Activated CD4-positive, alpha-beta T cell treated with anti-CD3 and anti-CD28 coated beads, Interleukin-2, amount 10 ng/mL, durations not matched to agents 24 days and 14 days (primary cell): ENCODE results near the gene C19orf12. TPM values are rescaled to one million over a fixed set of nuclear protein-coding genes. Genes with fewer than 3 reads are reported as not detected.

Source experiments
- DNase-seq: peaks from one replicate; pipeline ENCODE4 v3.0.0; 2022
- H3K27ac Mint-ChIP-seq: one replicate; pipeline ENCODE4 v1.8.0; 2022; ENCODE audit warnings: mild to moderate bottlenecking, mixed read lengths
- H3K27me3 Mint-ChIP-seq: one replicate; pipeline ENCODE4 v1.8.0; 2022; ENCODE audit warnings: mixed read lengths
- H3K36me3 Mint-ChIP-seq: one replicate; pipeline ENCODE4 v1.8.0; 2022; ENCODE audit warnings: low read depth, mild to moderate bottlenecking, mixed read lengths
- H3K4me1 Mint-ChIP-seq: one replicate; pipeline ENCODE4 v1.8.0; 2021; ENCODE audit warnings: mixed read lengths
- H3K4me3 Mint-ChIP-seq: one replicate; pipeline ENCODE4 v1.8.0; 2022; ENCODE audit warnings: mild to moderate bottlenecking, moderate library complexity, mixed read lengths
- H3K9me3 Mint-ChIP-seq: one replicate; pipeline ENCODE4 v1.8.0; 2021; ENCODE audit warnings: mixed read lengths
- intact Hi-C: fragments of 100-400 bp; cut with micrococcal nuclease; formaldehyde crosslinking; loops from one replicate; pipeline ENCODE4 v1.15.1; 2023
- total RNA-seq: library from RNA; stranded (reverse); gene quantifications from 2 replicates; pipeline ENCODE4 v1.2.3, GENCODE V29; 2022

C19orf12 gene
- total RNA-seq, 1 donor from 2014 or later: 41.6 TPM

- no peak overlapping the region for H3K27ac Mint-ChIP-seq
- intact Hi-C loops: no loop called here
- no peak for DNase-seq
- peaks cover 3% of the 10 kb centered on the region for H3K36me3 Mint-ChIP-seq
- no peaks in the 10 kb centered on the region for H3K27me3 Mint-ChIP-seq
- no peak overlapping the region for H3K4me3 Mint-ChIP-seq
- peaks cover 10% of the 10 kb centered on the region for H3K4me1 Mint-ChIP-seq
- no peaks in the 10 kb centered on the region for H3K9me3 Mint-ChIP-seq
These were observed 17.4 kb downstream of the C19orf12 start for GRCh38 chr19:29697523-29698261.

GRCh38 chr19:29696565-29696846 is 18.6 kb downstream of the C19orf12 start:
- intact Hi-C loops: no loop called here
- H3K27ac Mint-ChIP-seq: no peak overlapping the region

GRCh38 chr19:29695765-29696564 is 19.1 kb downstream of the C19orf12 start:
- Mint-ChIP-seq H3K27me3 (no peaks in the 10 kb centered on the region), H3K36me3 (peaks cover 3% of the 10 kb centered on the region), H3K9me3 (no peaks in the 10 kb centered on the region), H3K4me1 (peaks cover 12% of the 10 kb centered on the region), H3K4me3 (no peak overlapping the region), H3K27ac (peak overlapping the region; percentile 20)
- intact Hi-C loops: no loop called here
- no peak for DNase-seq

More at GRCh38 chr19:29696565-29696846, 18.6 kb downstream of the C19orf12 start:
- no peak for DNase-seq
- Mint-ChIP-seq H3K4me3 (no peak overlapping the region), H3K4me1 (peaks cover 10% of the 10 kb centered on the region), H3K9me3 (no peaks in the 10 kb centered on the region), H3K27me3 (no peaks in the 10 kb centered on the region), H3K36me3 (peaks cover 1% of the 10 kb centered on the region)

GRCh38 chr19:29694669-29695627 is 20.1 kb downstream of the C19orf12 start:
- peak; percentile 95 for DNase-seq

GRCh38 chr19:29694161-29694560 is 20.9 kb downstream of the C19orf12 start:
- Mint-ChIP-seq H3K9me3 (no peaks in the 10 kb centered on the region), H3K36me3 (peaks cover 8% of the 10 kb centered on the region), H3K4me3 (no peak overlapping the region), H3K4me1 (peaks cover 22% of the 10 kb centered on the region), H3K27me3 (no peaks in the 10 kb centered on the region), H3K27ac (no peak overlapping the region)
- intact Hi-C loops: loop anchor here (1.0 kb wide), 1 partner anchor 22 kb away; no protein-coding TSS in a partner anchor
- no peak for DNase-seq

More at GRCh38 chr19:29694669-29695627, 20.1 kb downstream of the C19orf12 start:
- Mint-ChIP-seq H3K9me3 (no peaks in the 10 kb centered on the region), H3K4me3 (no peak overlapping the region), H3K36me3 (peaks cover 3% of the 10 kb centered on the region), H3K27ac (peak overlapping the region; percentile 34), H3K4me1 (peaks cover 17% of the 10 kb centered on the region), H3K27me3 (no peaks in the 10 kb centered on the region)
- intact Hi-C loops: loop anchor here (1.0 kb wide), 1 partner anchor 21 kb away; no protein-coding TSS in a partner anchor

- peaks cover 45% of the 10 kb centered on the region for H3K4me1 Mint-ChIP-seq
- peak; percentile 90 for DNase-seq
- H3K27ac Mint-ChIP-seq: peak overlapping the region; percentile 71
- intact Hi-C loops: loop anchor here (1.0 kb wide), 3 partner anchors 18 to 81 kb away; no protein-coding TSS in a partner anchor
- H3K9me3 Mint-ChIP-seq: no peaks in the 10 kb centered on the region
- H3K4me3 Mint-ChIP-seq: no peak overlapping the region
- no peaks in the 10 kb centered on the region for H3K27me3 Mint-ChIP-seq
- peaks cover 9% of the 10 kb centered on the region for H3K36me3 Mint-ChIP-seq
These were observed 24.2 kb downstream of the C19orf12 start for GRCh38 chr19:29690842-29691241.

- DNase-seq: no peak
- intact Hi-C loops: loop anchor here (1.0 to 5.0 kb wide), 3 partner anchors 15 to 66 kb away; no protein-coding TSS in a partner anchor
- H3K36me3 Mint-ChIP-seq: peaks cover 8% of the 10 kb centered on the region
- H3K27me3 Mint-ChIP-seq: no peaks in the 10 kb centered on the region
- H3K27ac Mint-ChIP-seq: peak overlapping the region; percentile 90
- no peak overlapping the region for H3K4me3 Mint-ChIP-seq
- H3K9me3 Mint-ChIP-seq: no peaks in the 10 kb centered on the region
- H3K4me1 Mint-ChIP-seq: peaks cover 41% of the 10 kb centered on the region
These were observed 26.9 kb downstream of the C19orf12 start for GRCh38 chr19:29687897-29688728.

- peaks cover 44% of the 10 kb centered on the region for H3K4me1 Mint-ChIP-seq
- H3K27me3 Mint-ChIP-seq: no peaks in the 10 kb centered on the region
- peak overlapping the region; percentile 49 for H3K4me3 Mint-ChIP-seq
- DNase-seq: peak; percentile 65
- peak overlapping the region; percentile 90 for H3K27ac Mint-ChIP-seq
- intact Hi-C loops: loop anchor here (1.0 to 5.0 kb wide), 3 partner anchors 14 to 65 kb away; no protein-coding TSS in a partner anchor
- peaks cover 8% of the 10 kb centered on the region for H3K36me3 Mint-ChIP-seq
- no peaks in the 10 kb centered on the region for H3K9me3 Mint-ChIP-seq
These were observed 27.7 kb downstream of the C19orf12 start for GRCh38 chr19:29687244-29687896.

- no peak for DNase-seq
- Mint-ChIP-seq H3K27me3 (no peaks in the 10 kb centered on the region), H3K4me1 (peaks cover 46% of the 10 kb centered on the region), H3K4me3 (no peak overlapping the region), H3K27ac (peak overlapping the region; percentile 76), H3K9me3 (no peaks in the 10 kb centered on the region), H3K36me3 (peaks cover 8% of the 10 kb centered on the region)
- intact Hi-C loops: loop anchor here (5.0 kb wide), 1 partner anchor 64 kb away; no protein-coding TSS in a partner anchor
These were observed 28.7 kb downstream of the C19orf12 start for GRCh38 chr19:29686285-29686805.

GRCh38 chr19:29685326-29685725 is 29.7 kb downstream of the C19orf12 start:
- H3K9me3 Mint-ChIP-seq: no peaks in the 10 kb centered on the region
- H3K27me3 Mint-ChIP-seq: no peaks in the 10 kb centered on the region
- H3K4me3 Mint-ChIP-seq: no peak overlapping the region
- H3K36me3 Mint-ChIP-seq: peaks cover 8% of the 10 kb centered on the region
- DNase-seq: no peak
- peaks cover 47% of the 10 kb centered on the region for H3K4me1 Mint-ChIP-seq
- H3K27ac Mint-ChIP-seq: peak overlapping the region; percentile 66
- intact Hi-C loops: loop anchor here (5.0 kb wide), 1 partner anchor 63 kb away; no protein-coding TSS in a partner anchor

- no peak overlapping the region for H3K4me3 Mint-ChIP-seq
- no peaks in the 10 kb centered on the region for H3K27me3 Mint-ChIP-seq
- H3K9me3 Mint-ChIP-seq: no peaks in the 10 kb centered on the region
These were observed 32.1 kb downstream of the C19orf12 start for GRCh38 chr19:29683009-29683408.

More at GRCh38 chr19:29683009-29683408, 32.1 kb downstream of the C19orf12 start:
- no peak for DNase-seq
- Mint-ChIP-seq H3K27ac (no peak overlapping the region), H3K4me1 (peaks cover 43% of the 10 kb centered on the region), H3K36me3 (peaks cover 11% of the 10 kb centered on the region)
- intact Hi-C loops: loop anchor here (5.0 kb wide), 1 partner anchor 34 kb away; the partner anchor contains the start of gene C19orf12
